GM06990 (cell line): ENCODE data around the gene MAP3K9.
A peak's percentile ranks its signal among the peaks of the same experiment; 100 is the strongest.

Experiments
- DNase-seq: peaks from one replicate; pipeline ENCODE4 v3.0.0-alpha.2; 2011; ENCODE audit not compliant: insufficient read length; ENCODE audit errors: extremely low read depth
- H3K27me3 ChIP-seq: replicated peaks from 2 replicates; pipeline ENCODE4 v1.6.0; 2011; ENCODE audit warnings: low read length; ENCODE audit not compliant: control insufficient read depth, insufficient read depth
- H3K36me3 ChIP-seq: 2 replicates; pipeline ENCODE4 v1.5.1; 2011; ENCODE audit warnings: low read length; ENCODE audit not compliant: control insufficient read depth, insufficient read depth
- H3K4me3 ChIP-seq: replicated peaks from 2 replicates; pipeline ENCODE4 v1.5.1; 2011; ENCODE audit warnings: low read depth, mild to moderate bottlenecking, control low read depth, low read length
- CTCF ChIP-seq: IDR thresholded peaks from 2 replicates; pipeline ENCODE4 v1.5.1; 2011; ENCODE audit warnings: low read length, control low read depth, mild to moderate bottlenecking, inconsistent platforms; ENCODE audit not compliant: insufficient read depth, poor library complexity, severe bottlenecking

Gene MAP3K9

GRCh38 chr14:70814466-70814865 is 5.2 kb upstream of the MAP3K9 start:
- no peaks in the 10 kb centered on the region for H3K36me3 ChIP-seq

DNA sequence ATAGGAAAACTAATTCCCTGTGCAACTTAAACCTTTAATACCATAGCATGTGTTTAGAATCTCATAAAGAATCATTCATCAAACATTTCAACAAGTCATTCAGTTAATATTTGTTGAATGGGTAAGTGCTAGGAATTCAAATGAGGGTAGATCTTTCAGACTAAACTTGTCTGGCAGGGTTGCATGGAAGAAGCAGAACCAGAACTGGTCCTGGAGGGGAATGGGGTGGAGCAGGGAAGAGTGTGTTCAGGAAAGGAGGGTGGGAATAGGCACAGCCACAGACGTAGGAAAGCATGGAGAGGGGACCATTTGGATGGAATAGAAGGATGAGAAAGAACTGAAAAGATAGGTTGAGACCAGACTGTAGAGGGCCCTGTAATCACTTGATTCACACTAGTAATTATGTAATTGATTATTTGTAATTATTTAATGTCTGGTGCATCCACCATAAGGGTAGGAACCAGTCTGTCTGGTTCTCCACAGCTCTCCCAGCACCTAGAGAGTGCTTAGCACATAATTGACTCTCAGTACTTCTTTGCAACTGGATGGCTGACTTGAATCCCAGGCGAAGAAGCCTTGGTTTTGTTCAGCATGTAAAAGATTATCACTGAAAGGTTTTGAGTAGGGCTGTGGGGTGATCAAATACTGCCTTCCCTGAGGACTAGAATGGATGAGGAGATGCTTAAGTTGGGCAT is 3.0 kb upstream of the MAP3K9 start:
- DNase-seq: no peak
- TF ChIP-seq CTCF: no peak
- no peaks in the 10 kb centered on the region for H3K27me3 ChIP-seq
- no peaks in the 10 kb centered on the region for H3K36me3 ChIP-seq
- no peak overlapping the region for H3K4me3 ChIP-seq

More at GRCh38 chr14:70814466-70814865, 5.2 kb upstream of the MAP3K9 start:
- TF ChIP-seq CTCF: no peak
- no peak overlapping the region for H3K4me3 ChIP-seq
- no peak for DNase-seq
- no peaks in the 10 kb centered on the region for H3K27me3 ChIP-seq

DNA sequence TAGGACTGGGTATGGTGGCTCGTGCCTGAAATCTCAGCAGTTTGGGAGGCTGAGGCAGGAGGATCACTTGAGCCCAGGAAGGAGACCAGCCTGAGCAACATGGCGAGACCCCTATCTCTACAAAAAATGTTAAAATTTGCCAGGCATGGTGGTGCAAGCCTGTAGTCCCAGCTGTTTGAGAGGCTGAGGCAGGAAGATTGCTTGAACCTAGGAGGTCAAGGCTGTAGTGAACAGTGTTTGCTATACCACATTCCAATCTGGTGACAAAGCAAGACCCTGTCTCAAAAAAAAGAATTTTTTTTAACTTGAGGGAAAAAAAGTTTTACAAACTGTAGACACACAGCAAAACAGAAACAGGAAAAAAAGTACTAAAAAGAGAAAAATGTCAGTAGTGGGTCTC is 2.3 kb upstream of the MAP3K9 start:
- Histone ChIP-seq H3K27me3 (no peaks in the 10 kb centered on the region), H3K36me3 (no peaks in the 10 kb centered on the region), H3K4me3 (no peak overlapping the region)
- no peak for DNase-seq
- TF ChIP-seq CTCF: no peak

- no peaks in the 10 kb centered on the region for H3K27me3 ChIP-seq
- no peaks in the 10 kb centered on the region for H3K36me3 ChIP-seq
- no peak for DNase-seq
- H3K4me3 ChIP-seq: no peak overlapping the region
- no peak for TF ChIP-seq CTCF
Measured at GRCh38 chr14:70811050-70811449, 1.7 kb upstream of the MAP3K9 start.

- H3K27me3 ChIP-seq: no peaks in the 10 kb centered on the region
- H3K36me3 ChIP-seq: no peaks in the 10 kb centered on the region
- TF ChIP-seq CTCF: no peak
- peak overlapping the region; percentile 85; the same call in 1 of the 2 replicates for H3K4me3 ChIP-seq
- no peak for DNase-seq
Measured at GRCh38 chr14:70810621-70811020, 1.3 kb upstream of the MAP3K9 start.
